Fibroblast of lung (primary cell): ENCODE results near the gene C22orf23.

Source experiments
- EZH2 ChIP-seq: IDR thresholded peaks from 2 replicates; pipeline ENCODE4 v1.5.1; 2012; ENCODE audit warnings: low read length, control low read depth, mild to moderate bottlenecking; ENCODE audit errors: missing control alignments
- TF ChIP-seq, protein P1 (sequence below), 2 donors: IDR thresholded peaks in 1 of 2; conservative IDR thresholded peaks in 1 of 2; 1 replicate in 1 of 2; 2 replicates in 1 of 2; pipeline ENCODE4 v1.5.1; 2011 to 2012; ENCODE audit warnings: low read length in 2 of 2, control low read depth in 1 of 2, inconsistent platforms in 1 of 2, low read depth in 1 of 2, mild to moderate bottlenecking in 1 of 2

DNA sequence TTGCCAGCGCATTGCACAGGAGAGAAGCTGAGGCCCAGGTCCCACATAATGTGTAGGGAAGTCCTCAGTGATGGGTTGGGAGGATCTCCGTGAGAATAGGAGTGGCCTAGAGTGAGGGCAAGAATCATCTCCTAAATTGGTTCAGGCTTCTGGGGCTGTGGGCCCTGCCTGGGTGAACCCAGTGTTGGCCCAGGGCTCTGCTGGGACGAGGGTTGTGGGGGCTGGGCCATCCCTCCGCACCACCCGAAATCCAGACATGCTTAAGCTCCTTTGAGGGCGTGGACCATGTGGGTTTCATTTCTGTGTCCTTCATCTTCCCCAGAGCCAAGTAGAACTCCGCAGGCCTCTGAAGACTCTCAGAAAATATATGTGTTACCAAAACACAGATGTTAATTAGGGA lies 43.6 kb downstream of the C22orf23 start:
- TF ChIP-seq, protein P1, sequence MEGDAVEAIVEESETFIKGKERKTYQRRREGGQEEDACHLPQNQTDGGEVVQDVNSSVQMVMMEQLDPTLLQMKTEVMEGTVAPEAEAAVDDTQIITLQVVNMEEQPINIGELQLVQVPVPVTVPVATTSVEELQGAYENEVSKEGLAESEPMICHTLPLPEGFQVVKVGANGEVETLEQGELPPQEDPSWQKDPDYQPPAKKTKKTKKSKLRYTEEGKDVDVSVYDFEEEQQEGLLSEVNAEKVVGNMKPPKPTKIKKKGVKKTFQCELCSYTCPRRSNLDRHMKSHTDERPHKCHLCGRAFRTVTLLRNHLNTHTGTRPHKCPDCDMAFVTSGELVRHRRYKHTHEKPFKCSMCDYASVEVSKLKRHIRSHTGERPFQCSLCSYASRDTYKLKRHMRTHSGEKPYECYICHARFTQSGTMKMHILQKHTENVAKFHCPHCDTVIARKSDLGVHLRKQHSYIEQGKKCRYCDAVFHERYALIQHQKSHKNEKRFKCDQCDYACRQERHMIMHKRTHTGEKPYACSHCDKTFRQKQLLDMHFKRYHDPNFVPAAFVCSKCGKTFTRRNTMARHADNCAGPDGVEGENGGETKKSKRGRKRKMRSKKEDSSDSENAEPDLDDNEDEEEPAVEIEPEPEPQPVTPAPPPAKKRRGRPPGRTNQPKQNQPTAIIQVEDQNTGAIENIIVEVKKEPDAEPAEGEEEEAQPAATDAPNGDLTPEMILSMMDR (conservative IDR thresholded peaks at IDR 0.05 in 1 of 2, IDR thresholded peaks at IDR 0.05 in 1 of 2; ENCODE audit: low read depth in 1 of 2, low read length in 2 of 2), result no peak
- TF ChIP-seq EZH2, result no peak
